ENCODE data around the gene E2F1. TPM values are rescaled to one million over a fixed set of nuclear protein-coding genes. Genes with fewer than 3 reads are reported as not detected.

Gene E2F1
- total and polyA plus RNA-seq, 2 experiments from 2014 or later: 12.1 to 42.6 TPM

DNA sequence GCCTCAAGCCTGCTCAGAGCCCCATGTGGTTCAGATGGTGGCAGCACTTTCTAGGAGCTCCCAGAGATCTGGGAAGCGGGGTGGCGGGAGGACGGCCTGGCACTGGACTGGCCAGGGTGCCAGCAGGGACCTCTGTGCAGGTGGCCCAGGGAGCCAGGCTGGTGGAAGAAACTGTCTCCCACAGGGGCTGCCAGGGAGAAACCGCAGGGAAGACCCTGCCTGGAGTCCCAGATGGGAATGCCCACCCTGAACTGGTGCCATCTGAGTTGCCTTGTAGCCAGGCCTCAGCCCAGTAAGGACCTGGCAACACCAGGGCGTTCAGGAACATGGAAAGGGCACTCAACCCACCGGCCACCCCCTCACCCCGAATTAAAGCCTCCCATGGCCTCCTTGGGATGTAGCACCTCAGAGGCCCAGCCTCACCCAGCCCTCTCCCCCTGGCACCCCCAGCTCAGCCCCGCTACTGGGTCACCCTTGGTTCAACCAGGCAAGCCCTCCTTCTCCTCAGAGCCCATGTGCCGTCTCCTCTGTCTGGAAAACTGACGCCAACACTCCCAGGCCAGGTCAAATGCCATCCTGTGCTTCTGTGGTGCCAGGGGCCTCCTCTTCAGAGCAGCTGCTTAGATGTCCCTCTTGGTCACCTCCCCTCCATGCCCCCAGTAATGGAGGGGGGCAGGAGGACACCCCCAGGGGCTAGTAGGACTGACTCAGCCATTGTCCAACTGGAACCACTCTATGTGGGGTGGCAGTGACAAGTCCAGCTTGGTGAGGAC lies 30.0 kb downstream of the E2F1 start:
- Mint-ChIP-seq H3K9me3 (no peaks in the 10 kb centered on the region; the same call in 2 of the 3 replicates), H3K27me3 (ENCODE audit: insufficient read depth, low read depth, poor library complexity) (peaks cover 7% of the 10 kb centered on the region), H3K27ac (no peak overlapping the region), H3K4me1 (peaks cover 16% of the 10 kb centered on the region), H3K4me3 (no peak overlapping the region), H3K36me3 (ENCODE audit: low read depth) (no peaks in the 10 kb centered on the region; the same call in 2 of the 3 replicates)
- Histone ChIP-seq H3K27me3 (ENCODE audit: insufficient read depth) (no peaks in the 10 kb centered on the region), H3K4me2 (no peak overlapping the region), H3F3A (replicated peaks; ENCODE audit: low read depth) (no peaks in the 10 kb centered on the region), H4K20me1 (replicated peaks; ENCODE audit: insufficient read depth) (no peaks in the 10 kb centered on the region; the same call in 1 of the 2 replicates), H3K9me2 (ENCODE audit: insufficient read depth) (no peaks in the 10 kb centered on the region), H3K4me3 (no peak overlapping the region), H3K27ac (ENCODE audit: low read depth) (no peak overlapping the region), H3K4me1 (ENCODE audit: insufficient read depth) (no peaks in the 10 kb centered on the region), H2AFZ (no peak overlapping the region), H3K36me3 (ENCODE audit: insufficient read depth) (no peaks in the 10 kb centered on the region), H3K79me2 (replicated peaks; ENCODE audit: insufficient read depth) (no peaks in the 10 kb centered on the region)
- ATAC-seq: no peak
- no peak for TF ChIP-seq NANOG (IDR thresholded peaks at IDR 0.05; ENCODE audit: borderline replicate concordance)
- DNase-seq (ENCODE audit: low spot score): no peak

DNA sequence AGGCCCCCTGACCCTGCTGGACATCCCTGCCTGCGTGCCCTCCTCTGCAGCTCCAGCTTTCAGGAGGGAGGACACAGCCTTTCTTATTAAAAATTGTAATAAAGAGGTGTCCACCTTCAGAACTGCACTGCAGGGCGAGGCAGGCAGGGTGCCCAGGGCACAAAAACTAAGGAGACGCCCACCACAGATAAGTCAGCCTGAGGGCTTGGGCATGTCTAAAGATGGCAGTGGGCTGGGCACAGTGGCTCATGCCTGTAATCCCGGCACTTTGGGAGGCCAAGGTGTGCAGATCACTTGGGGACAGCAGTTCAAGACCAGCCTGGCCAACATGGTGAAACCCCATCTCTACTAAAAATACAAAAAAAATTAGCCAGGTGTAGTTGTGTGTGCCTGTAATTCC lies 31.0 kb downstream of the E2F1 start:
- no peaks in the 10 kb centered on the region for H3K36me3 ChIP-seq (ENCODE audit: insufficient read depth)
- no peaks in the 10 kb centered on the region for H4K20me1 ChIP-seq (replicated peaks; ENCODE audit: insufficient read depth)
- DNase-seq (ENCODE audit: low spot score): no peak
- no peaks in the 10 kb centered on the region; the same call in 1 of the 2 replicates for H3K4me1 ChIP-seq (ENCODE audit: insufficient read depth)
- Mint-ChIP-seq H3K4me1 (peaks cover 16% of the 10 kb centered on the region; the same call in 2 of the 3 replicates), H3K9me3 (no peaks in the 10 kb centered on the region; the same call in 2 of the 3 replicates), H3K36me3 (ENCODE audit: low read depth) (no peaks in the 10 kb centered on the region; the same call in 2 of the 3 replicates), H3K27ac (no peak overlapping the region), H3K4me3 (no peak overlapping the region), H3K27me3 (ENCODE audit: insufficient read depth, low read depth, poor library complexity) (peaks cover 7% of the 10 kb centered on the region)
- H3K27me3 ChIP-seq (ENCODE audit: insufficient read depth): no peaks in the 10 kb centered on the region
- H3K4me3 ChIP-seq: no peak overlapping the region
- H3K4me2 ChIP-seq: no peak overlapping the region
- no peaks in the 10 kb centered on the region for H3F3A ChIP-seq (replicated peaks; ENCODE audit: low read depth)
- H3K9me2 ChIP-seq (ENCODE audit: insufficient read depth): no peaks in the 10 kb centered on the region
- no peak overlapping the region for H2AFZ ChIP-seq
- H3K27ac ChIP-seq (ENCODE audit: low read depth): no peak overlapping the region
- no peaks in the 10 kb centered on the region for H3K79me2 ChIP-seq (replicated peaks; ENCODE audit: insufficient read depth)
- no peak for ATAC-seq
- no peak for TF ChIP-seq EZH2phosphoT487 (IDR thresholded peaks at IDR 0.05; ENCODE audit: unreplicated experiment)
- TF ChIP-seq ZNF462 (CRISPR knock-in tag; IDR thresholded peaks at IDR 0.05): no peak
- TF ChIP-seq REST (IDR thresholded peaks at IDR 0.05; ENCODE audit: unreplicated experiment): no peak
- TF ChIP-seq, protein P1, sequence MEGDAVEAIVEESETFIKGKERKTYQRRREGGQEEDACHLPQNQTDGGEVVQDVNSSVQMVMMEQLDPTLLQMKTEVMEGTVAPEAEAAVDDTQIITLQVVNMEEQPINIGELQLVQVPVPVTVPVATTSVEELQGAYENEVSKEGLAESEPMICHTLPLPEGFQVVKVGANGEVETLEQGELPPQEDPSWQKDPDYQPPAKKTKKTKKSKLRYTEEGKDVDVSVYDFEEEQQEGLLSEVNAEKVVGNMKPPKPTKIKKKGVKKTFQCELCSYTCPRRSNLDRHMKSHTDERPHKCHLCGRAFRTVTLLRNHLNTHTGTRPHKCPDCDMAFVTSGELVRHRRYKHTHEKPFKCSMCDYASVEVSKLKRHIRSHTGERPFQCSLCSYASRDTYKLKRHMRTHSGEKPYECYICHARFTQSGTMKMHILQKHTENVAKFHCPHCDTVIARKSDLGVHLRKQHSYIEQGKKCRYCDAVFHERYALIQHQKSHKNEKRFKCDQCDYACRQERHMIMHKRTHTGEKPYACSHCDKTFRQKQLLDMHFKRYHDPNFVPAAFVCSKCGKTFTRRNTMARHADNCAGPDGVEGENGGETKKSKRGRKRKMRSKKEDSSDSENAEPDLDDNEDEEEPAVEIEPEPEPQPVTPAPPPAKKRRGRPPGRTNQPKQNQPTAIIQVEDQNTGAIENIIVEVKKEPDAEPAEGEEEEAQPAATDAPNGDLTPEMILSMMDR (conservative IDR thresholded peaks at IDR 0.05; ENCODE audit: low read depth in 2 of 2): no peak
- TF ChIP-seq POLR2AphosphoS5 (IDR thresholded peaks at IDR 0.05; ENCODE audit: low read depth): no peak
- TF ChIP-seq ZNF331 (CRISPR knock-in tag; IDR thresholded peaks at IDR 0.05; ENCODE audit: low read depth): no peak
- TF ChIP-seq ZNF114 (CRISPR knock-in tag; IDR thresholded peaks at IDR 0.05): no peak
- no peak for TF ChIP-seq CREB1 (CRISPR knock-in tag; IDR thresholded peaks at IDR 0.05; ENCODE audit: low read depth)
- TF ChIP-seq STAT1 (IDR thresholded peaks at IDR 0.05; ENCODE audit: unreplicated experiment): no peak
